Left renal pelvis (tissue), 4 donors: ENCODE results near the gene DCUN1D4. TPM values are rescaled to one million over a fixed set of nuclear protein-coding genes. Genes with fewer than 3 reads are reported as not detected.

ENCODE experiments used
- DNase-seq, 4 donors: peaks; one replicate each; pipeline ENCODE4 v3.0.0-alpha.2; 2013; ENCODE audit warnings: low read depth in 4 of 4, low spot score in 3 of 4
- polyA plus RNA-seq, 4 donors: library from polyadenylated mRNA; unstranded; fragments of 120-200 nt; gene quantifications; one replicate each; pipeline ENCODE4 v1.2.1, GENCODE V29; 2013; ENCODE audit not compliant: insufficient read length in 4 of 4

DCUN1D4 gene
- polyA plus RNA-seq, 4 donors: 40.4 to 64.5 (median 62.4) TPM

DNA sequence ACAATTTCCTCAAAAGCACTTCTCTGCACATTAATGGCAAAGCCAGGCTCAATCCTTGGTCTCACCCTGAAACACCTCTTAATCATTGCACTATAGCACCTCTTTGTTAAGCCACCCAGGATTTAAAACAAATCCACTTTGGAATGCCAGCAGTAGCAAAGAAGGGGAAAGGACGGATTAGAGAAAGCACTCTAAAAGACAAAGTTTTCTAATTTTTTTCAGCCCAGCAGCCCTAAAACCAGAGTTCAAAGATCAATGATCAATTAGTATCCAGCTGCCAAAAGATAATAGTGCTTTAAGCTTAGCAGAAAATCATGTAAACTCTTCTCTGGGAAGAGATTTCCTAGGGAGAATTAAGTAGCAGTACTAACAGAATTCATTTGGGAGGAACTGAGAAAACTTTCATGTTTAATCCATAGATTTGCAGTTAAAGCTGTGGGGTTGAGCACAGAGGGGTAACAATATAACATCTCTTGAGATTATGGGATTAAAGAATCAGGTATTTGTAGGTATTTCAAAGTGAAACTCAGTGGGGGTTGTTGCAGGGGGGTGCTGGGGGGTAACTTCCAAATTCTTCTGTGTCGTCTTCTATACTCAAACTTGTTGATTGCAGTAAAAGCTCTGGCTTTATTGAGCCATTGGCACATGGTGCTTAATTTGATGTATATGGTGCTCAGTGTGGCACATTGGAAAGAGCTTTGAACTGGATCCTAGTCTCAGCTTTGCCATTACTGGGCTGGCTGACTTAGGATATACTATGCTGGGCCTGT, 115.4 kb downstream of the DCUN1D4 start:
- DNase-seq: no peak

DNA sequence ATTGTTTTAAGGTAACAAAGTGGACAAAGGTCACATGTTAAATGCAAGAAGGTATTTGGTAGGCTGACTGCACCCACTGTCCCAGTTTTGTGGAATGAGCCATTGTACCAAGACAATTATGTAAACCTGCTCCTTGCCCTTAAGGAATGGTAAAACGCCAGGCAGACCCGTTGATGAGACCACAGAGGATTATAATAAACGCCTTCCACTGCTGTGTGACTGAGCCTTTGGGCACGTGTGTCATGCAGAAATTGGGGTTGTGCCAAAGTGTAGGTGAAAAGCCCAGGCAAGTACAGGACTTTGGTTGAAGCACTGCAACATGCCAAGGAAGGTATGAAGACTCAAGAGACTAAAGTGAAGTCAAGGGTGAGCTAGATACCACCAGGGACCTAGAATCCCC, 117.5 kb downstream of the DCUN1D4 start:
- DNase-seq: no peak

DNA sequence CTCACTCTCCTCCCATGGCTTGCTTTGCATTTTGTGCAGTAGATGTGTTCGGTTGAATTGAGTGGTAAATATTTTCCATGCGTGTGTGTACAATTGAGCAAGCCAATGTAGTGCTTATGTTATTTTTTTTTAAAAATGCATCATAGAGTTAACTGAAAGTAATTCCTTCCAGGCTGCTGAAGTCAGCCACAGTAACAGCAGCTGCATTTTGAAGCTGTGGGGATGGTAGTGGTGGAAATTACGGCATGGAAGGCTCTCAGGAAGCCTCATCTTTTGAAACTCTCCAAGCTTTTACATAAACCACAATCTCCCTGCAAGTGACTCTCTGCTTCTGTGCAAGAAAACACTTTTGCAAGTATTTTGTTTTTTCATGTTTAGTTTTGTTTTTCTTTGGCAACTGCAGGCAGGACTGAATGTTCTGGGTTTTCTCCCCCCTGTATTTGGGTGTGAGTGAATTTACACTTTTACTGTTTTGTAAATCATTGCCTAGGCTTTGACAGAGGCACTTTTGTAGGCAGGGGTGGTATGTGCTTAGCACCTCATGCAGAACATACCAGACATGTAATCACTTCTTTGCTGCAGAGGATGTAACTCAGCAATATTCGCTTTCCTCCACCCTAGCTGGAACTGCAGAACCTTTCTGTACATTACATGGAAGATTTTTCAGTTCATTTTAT, 121.0 kb downstream of the DCUN1D4 start:
- peak in 1 of 4 donors; percentile 4 for DNase-seq

DNA sequence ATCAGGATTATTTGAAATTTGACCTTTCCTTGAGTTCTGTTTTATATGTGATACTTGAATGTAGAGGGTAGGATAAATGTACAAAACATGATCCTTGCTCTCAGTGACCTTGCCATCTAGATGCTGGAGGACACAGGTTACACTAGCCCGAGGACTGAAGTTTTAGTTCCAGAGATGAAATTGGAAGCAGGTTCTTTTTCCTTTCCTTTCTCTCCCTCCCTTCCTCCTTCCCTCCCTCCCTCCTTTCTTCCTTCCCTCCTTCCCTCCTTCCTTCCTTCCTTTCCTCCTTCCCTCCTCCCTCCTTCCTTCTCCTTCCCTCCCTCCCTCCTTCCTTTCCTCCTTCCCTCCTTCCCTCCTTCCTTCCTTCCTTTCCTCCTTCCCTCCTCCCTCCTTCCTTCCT, 122.9 kb downstream of the DCUN1D4 start:
- no peak for DNase-seq

Other genes starting within 250 kb of the DCUN1D4 start
- 1 to 10 TPM in 1 of 4 donors, under 1 TPM in 3; 0.45 to 1.6 (median 0.76) TPM for gene LRRC66, start 177.2 kb downstream of the DCUN1D4 start, polyA plus RNA-seq
- 10 to 100 TPM; 44.6 to 55.2 (median 50.5) TPM for gene SGCB, start 195.1 kb downstream of the DCUN1D4 start, polyA plus RNA-seq
- gene SPATA18, start 208.2 kb downstream of the DCUN1D4 start, polyA plus RNA-seq: 1 to 10 TPM; 1.3 to 1.8 (median 1.5) TPM